GM23338 (cell line): Measurements from ENCODE around the gene RNLS.

ENCODE experiments used
- CTCF ChIP-seq, 2 experiments: fragments of 200-600 bp in 1 of 2; sonication (generic) in 1 of 2; conservative IDR thresholded peaks; 2 replicates each; pipeline versions ENCODE4 v1.5.1 to v1.6.1; 2016 to 2017; ENCODE audit warnings: antibody characterized with exemption in 2 of 2, low read depth in 2 of 2, mild to moderate bottlenecking in 2 of 2, moderate library complexity in 1 of 2
- EZH2phosphoT487 ChIP-seq: fragments of 200-600 bp; sonication (generic); IDR thresholded peaks from one replicate; pipeline ENCODE4 v1.8.1; 2018; ENCODE audit warnings: antibody characterized with exemption; ENCODE audit not compliant: unreplicated experiment
- STAT1 ChIP-seq: IDR thresholded peaks from one replicate; pipeline ENCODE4 v1.6.1; 2016; ENCODE audit warnings: antibody characterized with exemption; ENCODE audit not compliant: unreplicated experiment

- TF ChIP-seq CTCF (conservative IDR thresholded peaks at IDR 0.05; ENCODE audit: low read depth in 2 of 2) (no peak), EZH2phosphoT487 (no peak), STAT1 (no peak)
These were observed 108.9 kb downstream of the RNLS start for GRCh38 chr10:88473989-88474883.
